Bronchial epithelial cell (primary cell): Measurements from ENCODE around the gene NLGN4X. TPM values are rescaled to one million over a fixed set of nuclear protein-coding genes. Genes with fewer than 3 reads are reported as not detected.

Source experiments
- DNase-seq: peaks from one replicate; pipeline ENCODE4 v3.0.0-alpha.2; 2010; ENCODE audit warnings: low read depth
- FAIRE-seq: peaks from 2 replicates; lab custom pipeline; 2011; peaks lifted over from hg19 to GRCh38; lab: Jason Lieb, UNC
- H3K27me3 ChIP-seq: 2 replicates; pipeline ENCODE4 v1.5.1; 2011; ENCODE audit warnings: low read length; ENCODE audit not compliant: control insufficient read depth, insufficient read depth
- H3K36me3 ChIP-seq: 2 replicates; pipeline ENCODE4 v1.5.1; 2011; ENCODE audit warnings: low read length; ENCODE audit not compliant: control insufficient read depth, insufficient read depth
- H3K4me3 ChIP-seq: 2 replicates; pipeline ENCODE4 v1.5.1; 2011; ENCODE audit warnings: mild to moderate bottlenecking, low read depth, low read length, control low read depth
- CTCF ChIP-seq: IDR thresholded peaks from 2 replicates; pipeline ENCODE4 v1.5.1; 2011; ENCODE audit warnings: mild to moderate bottlenecking, moderate library complexity, low read length, control low read depth, inconsistent platforms; ENCODE audit not compliant: insufficient read depth, severe bottlenecking
- total RNA-seq: library from RNA; depleted of rRNA; stranded (reverse); fragments of >200 nt; gene quantifications from 2 replicates; pipeline ENCODE4 v1.2.1, GENCODE V29; 2014

NLGN4X gene
- total RNA-seq, 1 donor from 2014 or later, result not detected

- Histone ChIP-seq H3K4me3 (no peak overlapping the region), H3K27me3 (no peaks in the 10 kb centered on the region), H3K36me3 (no peaks in the 10 kb centered on the region)
- DNase-seq, result no peak
- TF ChIP-seq CTCF, result no peak
- FAIRE-seq, result no peak
Measured at GRCh38 chrX:6159468-6159867, 69.2 kb downstream of the NLGN4X start.

GRCh38 chrX:6151971-6152370, 76.7 kb downstream of the NLGN4X start:
- no peak for TF ChIP-seq CTCF
- H3K27me3 ChIP-seq, result no peaks in the 10 kb centered on the region
- H3K36me3 ChIP-seq, result no peaks in the 10 kb centered on the region
- FAIRE-seq, result no peak
- DNase-seq, result no peak
- no peak overlapping the region for H3K4me3 ChIP-seq

GRCh38 chrX:6149060-6149872, 79.4 kb downstream of the NLGN4X start:
- FAIRE-seq (no peak), DNase-seq (no peak)
- Histone ChIP-seq H3K36me3 (no peaks in the 10 kb centered on the region), H3K27me3 (no peaks in the 10 kb centered on the region), H3K4me3 (no peak overlapping the region)
- TF ChIP-seq CTCF, result no peak

GRCh38 chrX:6134255-6134654, 94.4 kb downstream of the NLGN4X start:
- H3K27me3 ChIP-seq, result no peaks in the 10 kb centered on the region
- no peak for TF ChIP-seq CTCF
- DNase-seq (no peak), FAIRE-seq (peak; percentile 72)
- H3K4me3 ChIP-seq, result no peak overlapping the region
- H3K36me3 ChIP-seq, result no peaks in the 10 kb centered on the region

- FAIRE-seq, result no peak
- H3K36me3 ChIP-seq, result no peaks in the 10 kb centered on the region
- no peaks in the 10 kb centered on the region for H3K27me3 ChIP-seq
- no peak overlapping the region for H3K4me3 ChIP-seq
- DNase-seq, result no peak
- TF ChIP-seq CTCF, result no peak
Measured at GRCh38 chrX:6132970-6133369, 95.7 kb downstream of the NLGN4X start.

GRCh38 chrX:6131287-6131686, 97.4 kb downstream of the NLGN4X start:
- no peak for TF ChIP-seq CTCF
- Histone ChIP-seq H3K27me3 (no peaks in the 10 kb centered on the region), H3K36me3 (no peaks in the 10 kb centered on the region), H3K4me3 (no peak overlapping the region)
- FAIRE-seq, result no peak
- DNase-seq, result peak; percentile 0
